ENCODE data around the gene DEPDC1B.
"Not testable (repeated sequence)": the region's sequence is repeated elsewhere in the genome, so short reads cannot be mapped to it uniquely, and the experiment has no call there.

DEPDC1B gene

GRCh38 chr5:60699609-60700415 lies at the start of gene DEPDC1B:
Gene DEPDC1B (minus strand): TSS chr5:60700166. CDS start chr5:60700093, 73 bp downstream.
- DNase-seq (ENCODE audit: low spot score), result peak; percentile 76

- DNase-seq (ENCODE audit: low spot score), result no peak
These were observed 44.7 kb upstream of the DEPDC1B start for GRCh38 chr5:60744682-60745081.

- no peak for DNase-seq (ENCODE audit: low spot score)
These were observed 43.7 kb upstream of the DEPDC1B start for GRCh38 chr5:60743511-60744314.

GRCh38 chr5:60740322-60740721 lies 40.4 kb upstream of the DEPDC1B start:
- no peak for DNase-seq (ENCODE audit: low spot score)

GRCh38 chr5:60738933-60739332 lies 39.0 kb upstream of the DEPDC1B start:
- DNase-seq (ENCODE audit: low spot score), result no peak

GRCh38 chr5:60738461-60738860 lies 38.5 kb upstream of the DEPDC1B start:
- DNase-seq (ENCODE audit: low spot score), result no peak

GRCh38 chr5:60730858-60731257 lies 30.9 kb upstream of the DEPDC1B start:
- not testable (repeated sequence) for DNase-seq (ENCODE audit: low spot score)

GRCh38 chr5:60727033-60727679 lies 27.2 kb upstream of the DEPDC1B start:
- DNase-seq (ENCODE audit: low spot score), result no peak

GRCh38 chr5:60724126-60724525 lies 24.2 kb upstream of the DEPDC1B start:
- no peak for DNase-seq (ENCODE audit: low spot score)

GRCh38 chr5:60722416-60722815 lies 22.4 kb upstream of the DEPDC1B start:
- no peak for DNase-seq (ENCODE audit: low spot score)

GRCh38 chr5:60719329-60719728 lies 19.4 kb upstream of the DEPDC1B start:
- no peak for DNase-seq (ENCODE audit: low spot score)

- DNase-seq (ENCODE audit: low spot score), result no peak
These were observed 18.4 kb upstream of the DEPDC1B start for GRCh38 chr5:60718166-60718892.

GRCh38 chr5:60715201-60715928 lies 15.4 kb upstream of the DEPDC1B start:
- DNase-seq (ENCODE audit: low spot score), result not testable (repeated sequence)

GRCh38 chr5:60712950-60713349 lies 13.0 kb upstream of the DEPDC1B start:
- no peak for DNase-seq (ENCODE audit: low spot score)

GRCh38 chr5:60711892-60712291 lies 11.9 kb upstream of the DEPDC1B start:
- not testable (repeated sequence) for DNase-seq (ENCODE audit: low spot score)

- DNase-seq (ENCODE audit: low spot score), result no peak
These were observed 10.4 kb upstream of the DEPDC1B start for GRCh38 chr5:60710362-60710761.

- DNase-seq (ENCODE audit: low spot score), result no peak
These were observed 5.2 kb upstream of the DEPDC1B start for GRCh38 chr5:60705144-60705543.

GRCh38 chr5:60703944-60704343 lies 4.0 kb upstream of the DEPDC1B start:
- DNase-seq (ENCODE audit: low spot score), result no peak

GRCh38 chr5:60701321-60701968 lies 1.5 kb upstream of the DEPDC1B start:
- DNase-seq (ENCODE audit: low spot score), result no peak

- no peak for DNase-seq (ENCODE audit: low spot score)
These were observed 421 bp upstream of the DEPDC1B start for GRCh38 chr5:60700416-60700757.

GRCh38 chr5:60699288-60699608 lies 718 bp downstream of the DEPDC1B start:
- DNase-seq (ENCODE audit: low spot score), result no peak

Measured in CD4-positive, alpha-beta T cell treated with Interleukin-6 at 100 ng/mL for 8 hours (primary cell).